ENCODE results near the gene ZNF500.

DNA sequence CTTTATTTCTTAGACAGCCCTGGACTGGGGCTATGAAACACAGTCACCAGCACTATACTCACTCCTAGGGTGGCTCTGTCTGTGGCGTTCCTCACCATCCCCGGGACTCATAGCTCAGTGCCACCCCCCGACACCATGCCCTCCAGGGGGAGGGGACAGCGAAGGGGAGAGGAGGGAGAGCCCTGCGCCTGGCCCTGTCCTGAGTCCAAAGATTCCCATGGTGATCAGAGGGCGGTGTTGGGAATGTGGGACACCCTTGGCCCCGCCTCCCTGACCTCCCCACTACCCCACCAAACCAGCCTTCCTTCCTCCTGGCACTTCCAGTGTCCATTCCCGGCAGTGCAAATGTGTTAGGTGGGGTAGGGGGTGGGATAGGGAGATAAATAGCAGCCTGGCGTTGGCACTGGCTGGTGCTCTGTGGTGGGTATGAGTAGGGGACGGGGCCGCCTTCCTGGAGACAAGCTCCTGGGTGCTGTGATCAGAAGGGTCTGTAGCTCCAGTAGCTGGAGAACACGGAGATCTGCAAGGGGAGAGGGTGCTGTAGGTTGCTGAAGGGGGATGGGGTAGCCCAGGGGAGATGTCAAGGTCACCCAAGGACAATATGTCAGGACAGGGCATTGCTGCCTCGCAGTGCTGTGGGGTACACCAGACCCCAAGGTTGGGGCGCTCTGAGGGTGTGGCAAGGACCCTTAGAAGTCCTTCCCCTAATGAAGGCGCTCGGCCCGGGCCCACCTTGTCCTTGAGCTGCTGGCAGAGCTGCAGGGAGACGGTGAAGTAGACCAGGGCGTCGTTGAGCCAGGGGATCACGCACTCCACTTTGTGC, 30.2 kb upstream of the ZNF500 start:
- no peak for TF ChIP-seq EZH2 (IDR thresholded peaks at IDR 0.05; ENCODE audit: borderline replicate concordance, insufficient read depth, low read depth, low read length, poor library complexity, severe bottlenecking)
- TF ChIP-seq, protein P1, sequence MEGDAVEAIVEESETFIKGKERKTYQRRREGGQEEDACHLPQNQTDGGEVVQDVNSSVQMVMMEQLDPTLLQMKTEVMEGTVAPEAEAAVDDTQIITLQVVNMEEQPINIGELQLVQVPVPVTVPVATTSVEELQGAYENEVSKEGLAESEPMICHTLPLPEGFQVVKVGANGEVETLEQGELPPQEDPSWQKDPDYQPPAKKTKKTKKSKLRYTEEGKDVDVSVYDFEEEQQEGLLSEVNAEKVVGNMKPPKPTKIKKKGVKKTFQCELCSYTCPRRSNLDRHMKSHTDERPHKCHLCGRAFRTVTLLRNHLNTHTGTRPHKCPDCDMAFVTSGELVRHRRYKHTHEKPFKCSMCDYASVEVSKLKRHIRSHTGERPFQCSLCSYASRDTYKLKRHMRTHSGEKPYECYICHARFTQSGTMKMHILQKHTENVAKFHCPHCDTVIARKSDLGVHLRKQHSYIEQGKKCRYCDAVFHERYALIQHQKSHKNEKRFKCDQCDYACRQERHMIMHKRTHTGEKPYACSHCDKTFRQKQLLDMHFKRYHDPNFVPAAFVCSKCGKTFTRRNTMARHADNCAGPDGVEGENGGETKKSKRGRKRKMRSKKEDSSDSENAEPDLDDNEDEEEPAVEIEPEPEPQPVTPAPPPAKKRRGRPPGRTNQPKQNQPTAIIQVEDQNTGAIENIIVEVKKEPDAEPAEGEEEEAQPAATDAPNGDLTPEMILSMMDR (IDR thresholded peaks at IDR 0.05): no peak

Measured in B cell (primary cell).